ENCODE data around the gene F2RL1.
"Not testable (repeated sequence)": the region's sequence is repeated elsewhere in the genome, so short reads cannot be mapped to it uniquely, and the experiment has no call there.

F2RL1 gene

GRCh38 chr5:76851728-76852369 lies 33.0 kb downstream of the F2RL1 start:
- DNase-seq = no peak

- no peak for DNase-seq
Measured at GRCh38 chr5:76852772-76853171, 33.9 kb downstream of the F2RL1 start.

- not testable (repeated sequence) for DNase-seq
Measured at GRCh38 chr5:76853741-76854140, 34.9 kb downstream of the F2RL1 start.

DNA sequence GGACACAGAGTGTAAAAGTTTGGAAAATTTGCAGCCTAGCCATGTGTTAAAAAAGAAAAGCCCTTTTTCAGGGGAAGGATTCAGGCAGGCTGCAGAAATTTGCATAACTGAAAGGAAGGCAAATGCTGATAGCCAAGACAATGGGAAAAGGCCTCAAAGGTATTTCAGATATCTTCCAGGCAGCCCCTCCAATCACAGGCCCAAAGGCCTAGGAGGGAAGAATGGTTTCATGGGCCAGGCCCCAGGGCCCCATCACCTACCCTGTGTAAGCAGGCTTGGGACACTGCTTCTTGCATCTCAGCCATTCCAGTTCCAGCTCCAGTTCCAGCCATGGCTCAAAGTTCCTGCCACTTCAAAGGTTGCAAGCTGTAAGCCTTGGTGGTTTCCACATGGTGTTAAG lies 35.8 kb downstream of the F2RL1 start:
- no peak for DNase-seq

DNA sequence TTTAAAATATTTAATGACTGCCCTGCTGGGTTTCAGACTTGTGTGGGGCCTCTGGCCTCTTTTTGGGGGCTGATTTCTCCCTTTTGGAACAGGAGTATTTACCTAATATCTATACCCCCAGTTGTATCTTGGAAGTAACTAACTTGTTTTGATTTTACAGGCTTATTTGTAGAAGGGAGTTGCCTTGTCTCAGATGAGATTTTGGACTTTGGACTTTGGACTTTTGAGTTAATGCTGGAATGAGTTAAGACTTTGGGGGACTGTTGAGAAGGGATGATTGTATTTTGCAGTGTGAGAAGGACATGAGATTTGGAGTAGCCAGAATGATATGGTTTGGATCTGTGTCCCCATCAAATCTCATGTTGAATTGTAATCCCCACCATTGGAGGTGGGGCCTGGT lies 36.7 kb downstream of the F2RL1 start:
- not testable (repeated sequence) for DNase-seq

DNA sequence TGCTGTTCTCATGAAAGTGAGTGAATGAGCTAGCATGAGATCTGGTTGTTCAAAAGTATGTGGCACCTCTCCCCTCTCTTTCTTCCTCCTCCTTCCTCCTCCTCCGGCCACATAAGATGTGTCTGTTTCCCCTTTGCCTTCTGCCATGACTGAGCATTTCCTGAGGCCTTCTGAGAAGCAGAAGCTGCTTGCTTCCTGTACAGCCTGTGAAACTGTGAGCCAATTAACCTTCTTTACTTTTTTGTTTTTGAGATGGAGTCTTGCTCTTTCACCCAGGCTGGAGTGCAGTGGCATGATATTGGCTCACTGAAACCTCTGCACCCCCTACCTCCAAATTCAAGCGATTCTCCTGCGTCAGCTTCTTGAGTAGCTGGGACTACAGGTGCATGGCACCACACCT lies 37.1 kb downstream of the F2RL1 start:
- DNase-seq = no peak

GRCh38 chr5:76856800-76857199 lies 38.0 kb downstream of the F2RL1 start:
- not testable (repeated sequence) for DNase-seq

- DNase-seq = no peak
Measured at GRCh38 chr5:76859591-76860247, 40.9 kb downstream of the F2RL1 start.

GRCh38 chr5:76861612-76862011 lies 42.8 kb downstream of the F2RL1 start:
- no peak for DNase-seq

GRCh38 chr5:76863001-76863400 lies 44.2 kb downstream of the F2RL1 start:
- DNase-seq = no peak

DNA sequence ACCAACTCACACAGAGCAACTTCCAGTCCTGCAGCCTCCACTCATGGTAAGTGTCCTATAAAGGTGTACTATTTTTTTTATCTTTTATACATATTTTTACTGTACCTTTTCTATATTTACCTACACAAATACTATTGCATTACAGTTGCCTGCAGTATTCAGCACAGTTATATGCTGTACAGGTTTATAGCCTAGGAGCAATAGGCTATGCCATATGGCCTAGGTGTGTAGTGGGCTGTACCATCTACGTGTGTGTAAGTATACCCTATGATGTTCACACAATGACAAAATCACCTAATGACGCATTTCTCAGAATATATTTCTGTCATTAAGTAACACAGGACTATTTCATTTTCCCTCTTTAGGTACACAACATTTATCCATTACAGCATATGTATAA lies 47.7 kb downstream of the F2RL1 start:
- DNase-seq = no peak

- no peak for DNase-seq
Measured at GRCh38 chr5:76867038-76867437, 48.2 kb downstream of the F2RL1 start.

- peak; percentile 48 for DNase-seq
Measured at GRCh38 chr5:76867827-76868693, 49.2 kb downstream of the F2RL1 start.

- no peak for DNase-seq
Measured at GRCh38 chr5:76870046-76870445, 51.2 kb downstream of the F2RL1 start.

GRCh38 chr5:76874088-76874581 lies 55.3 kb downstream of the F2RL1 start:
- DNase-seq = peak; percentile 83
